Esophagus muscularis mucosa (tissue), 3 donors: ENCODE data around the gene RNF168.

ENCODE experiments used
- CTCF ChIP-seq, 3 experiments: fragments of 200-600 bp in 2 of 3; fragments of 450-650 bp in 1 of 3; sonication (generic) in 2 of 3; IDR thresholded peaks; one replicate each; pipeline ENCODE4 v1.5.1; 2017 to 2019; ENCODE audit warnings: antibody characterized with exemption in 3 of 3, mild to moderate bottlenecking in 2 of 3, moderate library complexity in 1 of 3
- POLR2A ChIP-seq: fragments of 450-650 bp; IDR thresholded peaks from one replicate; pipeline ENCODE4 v1.6.1; 2017; ENCODE audit warnings: antibody characterized with exemption, moderate library complexity, mild to moderate bottlenecking, low read depth

DNA sequence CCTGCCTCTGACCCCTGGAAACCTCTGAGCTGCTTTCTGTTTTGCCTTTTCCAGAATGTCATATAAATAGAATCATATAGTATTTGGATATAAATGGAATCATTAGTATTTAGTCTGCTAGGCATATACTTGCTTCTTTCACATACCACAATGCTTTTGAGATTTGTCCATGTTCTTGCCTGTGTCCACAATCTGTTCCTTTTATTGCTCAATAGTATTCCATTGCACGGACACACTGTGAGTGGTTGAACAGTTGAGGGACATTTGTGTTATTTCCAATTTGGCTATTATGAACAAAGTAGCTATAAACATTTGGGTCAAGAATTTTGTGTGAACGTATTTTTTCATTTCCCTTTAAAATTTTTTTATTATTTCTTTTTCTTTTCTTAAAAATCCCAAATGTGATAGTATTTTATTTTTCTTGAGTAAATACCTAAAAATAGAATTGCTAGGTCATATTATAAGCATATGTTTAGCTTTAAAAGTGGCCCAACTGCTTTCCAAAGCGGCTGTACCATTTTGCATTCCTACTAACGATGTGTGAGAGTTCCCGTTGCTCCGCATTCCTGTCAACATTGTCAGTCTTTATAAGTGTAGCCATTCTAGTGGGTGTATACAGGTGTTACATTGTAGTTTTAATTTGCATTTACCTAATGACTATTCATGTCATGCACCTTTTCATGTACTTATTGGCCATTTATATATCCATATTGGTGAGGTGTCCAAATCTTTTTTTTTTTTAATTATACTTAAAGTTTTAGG lies 38.3 kb upstream of the RNF168 start:
- TF ChIP-seq POLR2A (no peak), CTCF (IDR thresholded peaks at IDR 0.05) (no peak)
